ENCODE results near the gene NPTX1. TPM values are rescaled to one million over a fixed set of nuclear protein-coding genes. Genes with fewer than 3 reads are reported as not detected.

NPTX1 gene
- total and polyA plus RNA-seq, 9 of the 15 experiments (the other 6 are each of a cell fraction or from before 2014, with no cell fraction given) = 0.04 TPM; not detected in 8

GRCh38 chr17:80509311-80509710 lies 32.9 kb upstream of the NPTX1 start:
- Histone ChIP-seq H3K27ac (ENCODE audit: extremely low read depth, low read depth, low read length) (no peak overlapping the region), H3K9ac (ENCODE audit: insufficient read depth in 1 of 2, low read depth in 2 of 2, low read length in 2 of 2) (no peak overlapping the region), H3K4me1 (replicated peaks in 1 of 2; ENCODE audit: control insufficient read depth in 2 of 2, insufficient read depth in 2 of 2, low read length in 2 of 2) (peaks cover 0 to 12% of the 10 kb centered on the region in 2 experiments; a peak in 1 of 5 replicates), H3K4me2 (ENCODE audit: insufficient read depth, low read length) (no peak overlapping the region), H3K27me3 (ENCODE audit: control insufficient read depth in 2 of 2, insufficient read depth in 2 of 2, low read length in 2 of 2) (peaks cover 43 to 85% of the 10 kb centered on the region in 2 experiments), H2AFZ (ENCODE audit: low read depth, low read length) (no peak overlapping the region), H4K20me1 (replicated peaks; ENCODE audit: control insufficient read depth, insufficient read depth, low read length) (peaks cover 8% of the 10 kb centered on the region), H3K36me3 (ENCODE audit: control insufficient read depth, insufficient read depth, low read length) (no peaks in the 10 kb centered on the region), H3K79me2 (ENCODE audit: control insufficient read depth, insufficient read depth, low read length) (no peaks in the 10 kb centered on the region), H3K9me1 (ENCODE audit: control insufficient read depth, insufficient read depth, low read length) (no peaks in the 10 kb centered on the region), H3K4me3 (no peak overlapping the region), H3K9me3 (replicated peaks; ENCODE audit: control insufficient read depth, insufficient read depth, low read depth, low read length) (no peaks in the 10 kb centered on the region)
- DNase-seq (ENCODE audit: extremely low read depth in 1 of 4, low spot score in 3 of 4) (no peak), ATAC-seq (no peak), FAIRE-seq (no peak)
- intact Hi-C loops (cut with micrococcal nuclease) (no loop called here), in situ Hi-C loops (cut with MboI) (no loop called here)
- POLR2A ChIA-PET = interaction anchor here (1.0 to 1.1 kb wide), 2 partner anchors 10 to 35 kb away, joined by 3 read pairs; partner anchors contain the start of gene RPTOR
- TF ChIP-seq BCLAF1 (IDR thresholded peaks at IDR 0.05; ENCODE audit: borderline replicate concordance in 1 of 2, control insufficient read depth in 1 of 2, low read depth in 2 of 2, low read length in 1 of 2) (no peak), ZNF121 (CRISPR knock-in tag; conservative IDR thresholded peaks at IDR 0.05) (peak; percentile 50; the same call in 1 of the 2 replicates), KAT8 (IDR thresholded peaks at IDR 0.05; ENCODE audit: low read depth) (no peak), ZC3H4 (CRISPR knock-in tag; IDR thresholded peaks at IDR 0.05; ENCODE audit: borderline replicate concordance) (no peak), ASH1L (IDR thresholded peaks at IDR 0.05; ENCODE audit: borderline replicate concordance, low read depth, partially characterized antibody) (no peak)
- CTCF ChIA-PET (ENCODE audit: low intra/inter-chr PET ratio) = no interaction called here
- 0% methylated on average over 3 of the region's 8 CpGs for WGBS (ENCODE audit: insufficient coverage, low coverage, missing lambda C conversion rate)
- no TSS peak for BruUV-seq (replicated peaks)
